Fibroblast of pulmonary artery (primary cell): ENCODE results near the gene SLC36A4.

Experiments
- DNase-seq: peaks from one replicate; pipeline ENCODE4 v3.0.0-alpha.2; 2010; ENCODE audit warnings: low read depth
- H3K4me3 ChIP-seq: replicated peaks from 2 replicates; pipeline ENCODE4 v1.5.1; 2011; ENCODE audit warnings: low read depth, mild to moderate bottlenecking, control low read depth, low read length, moderate library complexity
- TF ChIP-seq, protein P1 (sequence below): IDR thresholded peaks from 2 replicates; pipeline ENCODE4 v1.5.1; 2011; ENCODE audit warnings: mild to moderate bottlenecking, control low read depth, low read length, inconsistent platforms; ENCODE audit errors: missing control alignments

The SLC36A4 gene

DNA sequence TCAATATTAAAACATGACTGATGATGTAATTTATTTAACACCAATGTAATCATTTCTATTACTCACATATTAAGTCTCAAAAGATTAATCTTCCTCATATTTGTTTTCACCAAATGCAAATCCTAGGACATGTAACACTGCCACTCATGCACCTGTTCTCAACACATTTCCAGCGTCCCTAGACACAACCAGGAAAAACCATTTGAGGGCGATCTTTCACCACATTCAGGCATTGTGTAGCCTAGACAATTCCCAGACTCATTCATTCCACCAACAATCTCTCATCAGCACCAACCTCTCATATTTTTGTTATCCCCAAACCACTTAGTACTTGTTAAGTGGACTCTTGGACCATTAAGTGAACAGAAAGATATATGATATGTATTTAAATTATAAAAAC lies 66.1 kb downstream of the SLC36A4 start:
- H3K4me3 ChIP-seq, result no peak overlapping the region
- TF ChIP-seq, protein P1, sequence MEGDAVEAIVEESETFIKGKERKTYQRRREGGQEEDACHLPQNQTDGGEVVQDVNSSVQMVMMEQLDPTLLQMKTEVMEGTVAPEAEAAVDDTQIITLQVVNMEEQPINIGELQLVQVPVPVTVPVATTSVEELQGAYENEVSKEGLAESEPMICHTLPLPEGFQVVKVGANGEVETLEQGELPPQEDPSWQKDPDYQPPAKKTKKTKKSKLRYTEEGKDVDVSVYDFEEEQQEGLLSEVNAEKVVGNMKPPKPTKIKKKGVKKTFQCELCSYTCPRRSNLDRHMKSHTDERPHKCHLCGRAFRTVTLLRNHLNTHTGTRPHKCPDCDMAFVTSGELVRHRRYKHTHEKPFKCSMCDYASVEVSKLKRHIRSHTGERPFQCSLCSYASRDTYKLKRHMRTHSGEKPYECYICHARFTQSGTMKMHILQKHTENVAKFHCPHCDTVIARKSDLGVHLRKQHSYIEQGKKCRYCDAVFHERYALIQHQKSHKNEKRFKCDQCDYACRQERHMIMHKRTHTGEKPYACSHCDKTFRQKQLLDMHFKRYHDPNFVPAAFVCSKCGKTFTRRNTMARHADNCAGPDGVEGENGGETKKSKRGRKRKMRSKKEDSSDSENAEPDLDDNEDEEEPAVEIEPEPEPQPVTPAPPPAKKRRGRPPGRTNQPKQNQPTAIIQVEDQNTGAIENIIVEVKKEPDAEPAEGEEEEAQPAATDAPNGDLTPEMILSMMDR, result no peak
- DNase-seq, result no peak

DNA sequence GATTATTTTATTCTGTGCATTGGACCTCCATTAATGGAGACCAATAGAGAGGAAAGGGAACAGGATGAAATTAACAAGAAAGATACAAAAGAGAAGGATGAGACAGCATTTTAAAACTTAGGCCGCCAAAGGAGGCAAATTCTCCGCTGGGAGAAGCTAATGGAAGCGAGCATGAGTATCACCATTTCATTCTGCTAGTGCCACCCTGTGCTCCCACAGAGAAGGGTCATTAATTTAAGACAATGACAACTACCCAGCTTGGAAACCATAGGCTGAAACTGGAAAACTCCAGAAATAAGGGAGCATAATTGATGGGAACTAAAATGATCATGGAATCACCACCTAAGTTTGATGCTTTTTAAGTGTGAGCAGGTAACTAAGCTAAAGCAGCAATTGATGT lies 69.2 kb downstream of the SLC36A4 start:
- no peak overlapping the region for H3K4me3 ChIP-seq
- TF ChIP-seq, protein P1, result no peak
- DNase-seq, result no peak

DNA sequence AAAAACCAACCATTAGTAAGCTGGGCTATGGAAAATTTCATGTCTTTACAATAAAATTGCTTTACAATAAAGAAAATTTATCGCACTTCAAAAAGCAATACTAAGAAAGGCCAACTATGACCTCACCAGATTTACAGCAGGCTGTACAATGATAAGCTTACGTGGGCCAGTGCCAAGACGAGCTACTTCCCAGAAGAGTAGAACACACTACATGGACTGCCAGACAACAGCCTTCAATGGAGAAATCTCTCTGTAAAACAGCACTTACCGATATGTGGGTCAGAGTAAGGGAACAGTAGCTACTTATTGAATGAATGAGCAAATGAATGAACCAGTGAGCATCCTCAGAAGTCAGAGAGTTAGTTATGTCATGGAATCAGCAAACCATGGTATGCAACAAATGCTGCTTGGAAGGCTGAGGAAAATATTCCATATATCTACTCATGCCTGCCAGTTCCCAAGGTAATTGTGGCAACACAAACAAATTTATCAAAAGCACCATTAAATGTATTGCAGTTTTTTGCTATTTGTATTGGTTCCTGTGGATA lies 74.4 kb downstream of the SLC36A4 start:
- DNase-seq, result peak; percentile 66
- TF ChIP-seq, protein P1, result no peak
- no peak overlapping the region for H3K4me3 ChIP-seq

DNA sequence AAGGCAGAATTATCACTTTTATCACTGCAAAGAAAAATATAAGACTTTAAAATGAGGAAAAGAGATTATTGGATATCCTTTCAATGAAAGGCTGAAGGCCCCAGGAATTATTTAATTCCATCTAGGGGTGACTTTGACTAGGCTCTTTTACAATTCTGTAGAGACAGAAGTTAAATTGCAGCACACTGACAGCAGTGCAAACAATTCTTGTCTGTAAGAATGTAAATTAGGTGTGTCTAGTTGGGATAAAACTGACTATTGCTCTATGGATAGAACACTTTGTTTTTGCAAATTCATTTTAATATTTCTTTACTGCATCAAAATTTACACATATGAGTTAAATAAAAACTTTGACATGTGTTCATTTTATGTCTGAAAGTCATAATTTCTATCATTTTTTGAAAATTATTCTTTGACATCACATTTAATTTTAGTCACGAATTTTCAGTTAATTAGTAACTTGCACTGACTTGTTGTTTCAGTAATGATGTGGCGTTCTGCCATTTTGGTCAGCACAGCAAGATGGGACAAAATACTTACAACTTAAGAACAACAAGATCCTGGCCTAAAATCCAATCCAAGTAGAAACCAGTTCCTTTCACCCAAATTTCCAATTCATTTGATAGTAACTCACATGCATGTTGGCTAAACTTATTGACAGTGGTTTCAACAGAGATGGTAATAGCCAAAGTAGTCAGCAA lies 75.1 kb downstream of the SLC36A4 start:
- TF ChIP-seq, protein P1, result no peak
- H3K4me3 ChIP-seq, result no peak overlapping the region
- DNase-seq, result no peak

DNA sequence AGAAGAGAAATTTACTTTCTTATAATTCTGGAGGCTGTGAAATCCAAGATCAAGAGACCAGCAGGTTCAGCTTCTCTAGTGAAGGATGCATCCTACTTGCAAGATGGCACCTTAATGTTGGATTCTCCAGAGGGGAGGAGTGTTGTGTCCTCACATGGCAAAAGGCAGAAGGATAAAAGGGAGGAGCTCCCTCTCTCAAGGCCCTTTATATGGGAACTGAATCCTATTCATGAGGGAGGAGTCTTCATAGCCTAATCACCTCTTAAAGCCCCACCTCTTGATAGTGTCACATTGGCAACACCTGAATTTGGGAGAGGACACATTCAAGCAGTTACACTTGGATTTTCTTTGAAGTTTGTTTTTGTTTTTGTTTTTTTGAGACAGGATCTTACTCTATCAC lies 79.5 kb downstream of the SLC36A4 start:
- no peak for DNase-seq
- TF ChIP-seq, protein P1, result no peak
- H3K4me3 ChIP-seq, result no peak overlapping the region

DNA sequence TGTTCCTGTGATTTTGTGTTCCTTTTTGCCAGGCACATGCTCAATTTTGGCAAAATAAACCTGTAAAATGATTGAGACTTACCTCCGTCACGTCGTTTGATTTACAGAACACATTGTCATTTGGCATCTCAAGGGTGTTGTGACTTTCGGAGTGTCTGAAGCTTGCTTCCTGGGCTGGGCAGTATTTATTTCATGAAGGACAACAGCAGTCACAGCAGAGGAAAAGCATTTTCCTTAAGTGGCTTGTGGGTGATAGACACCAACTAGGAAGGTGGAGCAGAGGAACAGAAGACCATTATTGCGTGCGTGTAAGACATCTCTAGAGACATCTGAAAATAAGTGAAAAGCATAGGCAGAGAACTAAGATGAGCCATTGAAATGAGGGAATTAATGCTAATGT lies 80.2 kb downstream of the SLC36A4 start:
- no peak for DNase-seq

More for the DNA sequence above, 80.2 kb downstream of the SLC36A4 start:
- TF ChIP-seq, protein P1, result no peak
- no peak overlapping the region for H3K4me3 ChIP-seq
